Heart left ventricle (tissue), 13 donors: ENCODE results near the gene XXYLT1.

Source experiments
- CTCF ChIP-seq, 12 donors: fragments of 200-600 bp; sonication (generic) in 4 of 12; IDR thresholded peaks; one replicate each; pipeline versions ENCODE4 v1.5.0 to v1.8.0; 2018 to 2022; ENCODE audit warnings: antibody characterized with exemption in 12 of 12, mild to moderate bottlenecking in 5 of 12
- POLR2A ChIP-seq, 2 donors: fragments of 450-650 bp; IDR thresholded peaks; one replicate each; pipeline ENCODE4 v1.6.1; 2017; ENCODE audit warnings: antibody characterized with exemption in 2 of 2, mild to moderate bottlenecking in 2 of 2, moderate library complexity in 2 of 2
- donor health status: ischemic (EF 13 %, LVEDD 7.1; RV severe dilation, severe dysfunction).
- donor health status: DM: no; HTN: yes; CAD: no.
- donor health status: DM: no; HTN: no; CAD: no.
- donor health status: ischemic (EF 25% LVEDD 6.9; RV normal size, moderate dysfunction).
- donor health status: ischemic (EF 25% LVEDD 5.7; RV mildly dilated, moderate dysfunction).
- donor health status: ischemic (EF 35%, LVEDD 5.7; RV mildly dilated, moderate dysfunction).
- donor health status: nonischemic (EF 11% LVEDD 7.7; RV severe dilation, severe dysfunction).
- donor health status: DM: yes; HTN: yes; CAD: no.
- donor health status: PGD.
- donor health status: ischemic (EF 29% LVEDD 5.4; RV normal size, mild dysfunction).
- donor health status: nonischemic (EF 23%, LVEDD 6.1; RV moderate dilation, normal function).

- TF ChIP-seq CTCF (IDR thresholded peaks at IDR 0.05) (no peak), POLR2A (IDR thresholded peaks at IDR 0.05) (no peak)
Measured at GRCh38 chr3:195148549-195148948, 122.4 kb downstream of the XXYLT1 start.
